A549 (cell line): ENCODE measurements around the gene HCN4. TPM values are rescaled to one million over a fixed set of nuclear protein-coding genes. Genes with fewer than 3 reads are reported as not detected.

Experiments
- ATAC-seq, 2 experiments: fragments of 200-7000 bp in 1 of 2; fragments of >200 bp in 1 of 2; cut with Nextera tagmentation in 1 of 2; cut with Tn5 transposase in 1 of 2; 3 replicates each; pipeline versions ENCODE4 v1.8.0 to v1.9.1; 2018 to 2020; ENCODE audit warnings: mild to moderate bottlenecking in 1 of 2, moderate library complexity in 1 of 2
- CTCF ChIA-PET: fragments of 300-600 bp; sonication (Branson Sonifier 250); formaldehyde crosslinking; extraction: SDS; loops from one replicate; lab custom pipeline; 2021; ENCODE audit warnings: antibody characterized with exemption, inconsistent platforms; lab: Yijun Ruan, JAX
- POLR2A ChIA-PET: fragments of 350-600 bp; formaldehyde crosslinking; extraction: SDS; loops from one replicate; lab custom pipeline; 2021; ENCODE audit warnings: antibody characterized with exemption, inconsistent platforms; lab: Yijun Ruan, JAX
- DNase-seq, 2 experiments: peaks; one replicate each; pipeline versions ENCODE4 v3.0.0 to v3.0.0-alpha.2; 2011 to 2016; ENCODE audit warnings: low read depth in 1 of 2, low spot score in 1 of 2
- FAIRE-seq: peaks from 2 replicates; lab custom pipeline; 2011; peaks lifted over from hg19 to GRCh38; lab: Jason Lieb, UNC
- H3K27ac ChIP-seq, 2 experiments: fragments of >200 bp; sonication (Bioruptor Twin); formaldehyde crosslinking; 3 replicates each; pipeline ENCODE4 v1.5.1; 2016 to 2017
- H3K4me1 ChIP-seq: fragments of >200 bp; sonication (Bioruptor Twin); formaldehyde crosslinking; 3 replicates; pipeline ENCODE4 v1.6.1; 2016
- H3K4me2 ChIP-seq: fragments of >200 bp; sonication (Bioruptor Twin); formaldehyde crosslinking; 3 replicates; pipeline ENCODE4 v1.6.1; 2016
- H3K4me3 ChIP-seq: fragments of >200 bp; sonication (Bioruptor Twin); formaldehyde crosslinking; 3 replicates; pipeline ENCODE4 v1.5.1; 2016
- H3K9me3 ChIP-seq: fragments of >200 bp; sonication (Bioruptor Twin); formaldehyde crosslinking; 3 replicates; pipeline ENCODE4 v1.6.1; 2016
- ATOH8 ChIP-seq: fragments of 250-450 bp; sonication (Bioruptor Pico); IDR thresholded peaks from 2 replicates; pipeline ENCODE4 v1.5.0; 2020; ENCODE audit warnings: low read depth, mild to moderate bottlenecking, moderate library complexity
- BCL3 ChIP-seq: fragments of >200 bp; sonication (Bioruptor Twin); formaldehyde crosslinking; IDR thresholded peaks from 3 replicates; pipeline ENCODE4 v1.6.1; 2016
- CBX2 ChIP-seq: fragments of 200-600 bp; sonication (generic); IDR thresholded peaks from 2 replicates; pipeline ENCODE4 v1.6.1; 2016; ENCODE audit warnings: low read depth, mild to moderate bottlenecking, borderline replicate concordance
- CBX8 ChIP-seq: fragments of 200-600 bp; sonication (generic); IDR thresholded peaks from 2 replicates; pipeline ENCODE4 v1.6.1; 2016
- CEBPB ChIP-seq, 2 experiments: fragments of >200 bp in 1 of 2; sonication (Bioruptor Twin) in 1 of 2; formaldehyde crosslinking in 1 of 2; IDR thresholded peaks; 2 replicates each; pipeline ENCODE4 v1.6.1; 2012 to 2016
- CHD4 ChIP-seq: fragments of 200-600 bp; sonication (generic); IDR thresholded peaks from 2 replicates; pipeline ENCODE4 v1.6.1; 2016; ENCODE audit warnings: antibody characterized with exemption, mild to moderate bottlenecking, borderline replicate concordance
- CTCF ChIP-seq: fragments of >200 bp; sonication (Bioruptor Twin); formaldehyde crosslinking; IDR thresholded peaks from 3 replicates; pipeline ENCODE4 v1.5.1; 2016
- EHF ChIP-seq: fragments of 250-450 bp; sonication (Bioruptor Pico); IDR thresholded peaks from 2 replicates; pipeline ENCODE4 v1.5.0; 2020; ENCODE audit warnings: mild to moderate bottlenecking
- EP300 ChIP-seq, 2 experiments: fragments of >200 bp; sonication (Bioruptor Twin); formaldehyde crosslinking; IDR thresholded peaks; 2 replicates in 1 of 2; 3 replicates in 1 of 2; pipeline ENCODE4 v1.6.1; 2016 to 2017
- ESRRA ChIP-seq: fragments of 150-350 bp; IDR thresholded peaks from 2 replicates; pipeline ENCODE4 v1.6.1; 2014; ENCODE audit warnings: mild to moderate bottlenecking, low read length, borderline replicate concordance
- FOSL2 ChIP-seq, 2 experiments: fragments of 450-650 bp in 1 of 2; fragments of >200 bp in 1 of 2; sonication (Bioruptor Twin) in 1 of 2; formaldehyde crosslinking; IDR thresholded peaks; 2 replicates each; pipeline versions ENCODE4 v1.5.0 to v1.6.1; 2016 to 2020; ENCODE audit warnings: mild to moderate bottlenecking in 1 of 2, moderate library complexity in 1 of 2
- GATA3 ChIP-seq: IDR thresholded peaks from 2 replicates; pipeline ENCODE4 v1.6.1; 2012; ENCODE audit warnings: borderline replicate concordance
- KDM5A ChIP-seq: fragments of 200-600 bp; sonication (generic); IDR thresholded peaks from 2 replicates; pipeline ENCODE4 v1.6.1; 2016; ENCODE audit warnings: antibody characterized with exemption, mild to moderate bottlenecking
- MYC ChIP-seq: IDR thresholded peaks from 2 replicates; pipeline ENCODE4 v1.6.1; 2012; ENCODE audit warnings: mild to moderate bottlenecking, inconsistent platforms, low read length, improper control_type of control experiment, borderline replicate concordance
- NFE2L2 ChIP-seq: fragments of 150-350 bp; conservative IDR thresholded peaks from 2 replicates; pipeline ENCODE4 v1.6.1; 2014; ENCODE audit warnings: low read length
- NPAS2 ChIP-seq: fragments of 250-450 bp; sonication (Bioruptor Pico); IDR thresholded peaks from 2 replicates; pipeline ENCODE4 v1.8.0; 2022; ENCODE audit warnings: mild to moderate bottlenecking, moderate library complexity, borderline replicate concordance
- NR3C1 ChIP-seq: fragments of >200 bp; sonication (Bioruptor Twin); formaldehyde crosslinking; IDR thresholded peaks from 3 replicates; pipeline ENCODE4 v1.6.1; 2017
- PBX3 ChIP-seq: IDR thresholded peaks from 2 replicates; pipeline ENCODE4 v1.6.1; 2012
- PHF8 ChIP-seq: fragments of 200-600 bp; sonication (generic); IDR thresholded peaks from 2 replicates; pipeline ENCODE4 v1.6.1; 2016; ENCODE audit warnings: low read depth, mild to moderate bottlenecking, antibody characterized with exemption, moderate library complexity, borderline replicate concordance
- RAD21 ChIP-seq, 2 experiments: fragments of >200 bp in 1 of 2; sonication (Bioruptor Twin) in 1 of 2; formaldehyde crosslinking in 1 of 2; IDR thresholded peaks in 1 of 2; conservative IDR thresholded peaks in 1 of 2; 2 replicates in 1 of 2; 3 replicates in 1 of 2; pipeline ENCODE4 v1.6.1; 2012 to 2018; ENCODE audit warnings: inconsistent platforms in 1 of 2
- SREBF2 ChIP-seq: fragments of 450-650 bp; IDR thresholded peaks from 2 replicates; pipeline ENCODE4 v1.6.1; 2014; ENCODE audit warnings: mild to moderate bottlenecking, moderate library complexity
- TFCP2L1 ChIP-seq: fragments of 250-450 bp; sonication (Bioruptor Pico); IDR thresholded peaks from 2 replicates; pipeline ENCODE4 v1.5.0; 2021; ENCODE audit warnings: mild to moderate bottlenecking
- USF2 ChIP-seq: fragments of 450-650 bp; IDR thresholded peaks from 2 replicates; pipeline ENCODE4 v1.6.1; 2014; ENCODE audit warnings: antibody characterized with exemption
- ZNF302 ChIP-seq: fragments of 250-450 bp; sonication (Bioruptor Pico); IDR thresholded peaks from 2 replicates; pipeline ENCODE4 v1.9.0; 2021; ENCODE audit warnings: inconsistent platforms, mild to moderate bottlenecking, moderate library complexity
- ZSCAN20 ChIP-seq: fragments of 250-450 bp; sonication (Bioruptor Pico); IDR thresholded peaks from 2 replicates; pipeline ENCODE4 v1.8.0; 2022; ENCODE audit warnings: mild to moderate bottlenecking, moderate library complexity
- WGBS: methylation state at CpG from one replicate; pipeline ENCODE4 v1.1.6; 2017; ENCODE audit errors: missing lambda C conversion rate; 5-methylcytosine and 5-hydroxymethylcytosine counted together
- polyA plus RNA-seq, 4 experiments: library from polyadenylated mRNA; depleted of rRNA in 3 of 4; stranded (reverse); fragments of >200 nt; fragmentation: RNase III in 1 of 4; extraction: RNeasy Plus Mini Kit Qiagen cat#74134 plus additional on column Dnase treatment in 1 of 4; gene quantifications; 2 replicates in 3 of 4; 3 replicates in 1 of 4; pipeline ENCODE4 v1.2.3, GENCODE V29; 2011 to 2017

Gene HCN4
- polyA plus RNA-seq, 2 of the 4 experiments (the other 2 are of a cell fraction): 0.03 to 0.09 TPM

- Histone ChIP-seq H3K27ac (no peak overlapping the region), H3K9me3 (no peaks in the 10 kb centered on the region), H3K4me1 (no peaks in the 10 kb centered on the region), H3K4me2 (no peak overlapping the region), H3K4me3 (no peak overlapping the region)
- no peak for TF ChIP-seq EP300 (IDR thresholded peaks at IDR 0.05)
- TF ChIP-seq CBX2: no peak
- TF ChIP-seq ZSCAN20 (CRISPR knock-in tag): no peak
- TF ChIP-seq BCL3: no peak
- no peak for TF ChIP-seq ZNF302
- no peak for TF ChIP-seq NR3C1
- no peak for TF ChIP-seq KDM5A
- no peak for TF ChIP-seq FOSL2 (IDR thresholded peaks at IDR 0.05)
- no peak for TF ChIP-seq FOSL2 (CRISPR knock-in tag; IDR thresholded peaks at IDR 0.05)
- TF ChIP-seq CEBPB (IDR thresholded peaks at IDR 0.05): no peak
- no peak for TF ChIP-seq MYC
- no peak for TF ChIP-seq NFE2L2
- TF ChIP-seq ATOH8: no peak
- TF ChIP-seq TFCP2L1 (CRISPR knock-in tag): no peak
- no peak for TF ChIP-seq SREBF2
- no peak for TF ChIP-seq PHF8
- no peak for TF ChIP-seq ESRRA
- no peak for TF ChIP-seq USF2
- no peak for FAIRE-seq
- WGBS: 93% methylated on average over 14 of the region's 16 CpGs
- ChIA-PET POLR2A (no interaction called here), CTCF (interaction anchor here (1.0 to 1.5 kb wide), 2 partner anchors 9 to 11 kb away, joined by 3 to 6 read pairs; no protein-coding TSS in a partner anchor)
- no peak for ATAC-seq
- no peak for DNase-seq
Measured at GRCh38 chr15:73323956-73324355, 44.8 kb downstream of the HCN4 start.

GRCh38 chr15:73323374-73323955 is 45.3 kb downstream of the HCN4 start:
- ChIA-PET CTCF (no interaction called here), POLR2A (no interaction called here)
- DNase-seq (no peak), ATAC-seq (no peak), FAIRE-seq (no peak)
- 79% methylated on average over 26 of the region's 30 CpGs for WGBS
- Histone ChIP-seq H3K4me2 (no peak overlapping the region), H3K4me1 (no peaks in the 10 kb centered on the region), H3K27ac (no peak overlapping the region), H3K4me3 (no peak overlapping the region), H3K9me3 (no peaks in the 10 kb centered on the region)
- TF ChIP-seq RAD21 (conservative IDR thresholded peaks at IDR 0.05 in 1 of 2, IDR thresholded peaks at IDR 0.05 in 1 of 2) (no peak), CHD4 (no peak), CEBPB (IDR thresholded peaks at IDR 0.05) (no peak), GATA3 (no peak), EHF (CRISPR knock-in tag) (no peak), NPAS2 (CRISPR knock-in tag) (no peak), CTCF (no peak), CBX8 (no peak), ATOH8 (no peak), MYC (no peak), USF2 (no peak), SREBF2 (no peak), NFE2L2 (no peak), PBX3 (no peak)
